ENCODE measurements around the gene PARK7.
A peak's percentile ranks its signal among the peaks of the same experiment; 100 is the strongest.

DNA sequence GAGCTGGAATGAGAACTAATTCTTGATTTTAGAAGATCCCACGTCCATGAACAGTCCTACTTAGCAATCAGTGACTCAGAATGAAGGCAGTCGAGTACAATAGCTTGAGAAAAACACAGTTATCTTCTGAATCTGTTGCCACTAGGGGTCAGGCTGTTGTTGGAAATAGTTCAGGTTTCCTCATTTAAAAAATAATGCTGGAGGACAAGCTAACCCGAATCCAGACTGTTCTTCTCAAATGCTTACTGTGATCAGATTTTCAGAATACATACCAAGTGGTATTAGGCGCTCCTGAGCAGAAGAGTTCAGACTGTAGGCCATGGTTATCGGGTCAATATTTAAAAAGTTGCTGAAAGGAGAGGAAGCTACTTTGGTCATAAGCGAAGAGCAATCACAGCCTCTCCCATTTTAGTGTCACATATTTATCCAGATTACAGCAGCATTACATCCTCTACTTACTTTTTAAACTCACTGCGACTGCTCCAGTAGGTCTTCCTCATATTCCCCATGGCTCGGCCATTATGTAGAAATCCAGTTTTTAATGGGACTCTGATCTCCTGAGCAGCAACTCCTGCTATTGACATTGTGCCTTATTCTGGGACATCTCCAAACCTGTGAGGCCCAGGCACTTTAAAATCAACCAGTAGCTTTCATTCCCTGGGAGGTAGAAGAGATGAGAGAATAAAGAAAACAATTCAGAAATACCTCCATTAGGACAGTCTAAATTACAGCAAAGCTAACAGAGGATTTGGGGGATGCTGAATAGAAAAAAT lies 53.7 kb downstream of the PARK7 start:
- TF ChIP-seq, protein P1, sequence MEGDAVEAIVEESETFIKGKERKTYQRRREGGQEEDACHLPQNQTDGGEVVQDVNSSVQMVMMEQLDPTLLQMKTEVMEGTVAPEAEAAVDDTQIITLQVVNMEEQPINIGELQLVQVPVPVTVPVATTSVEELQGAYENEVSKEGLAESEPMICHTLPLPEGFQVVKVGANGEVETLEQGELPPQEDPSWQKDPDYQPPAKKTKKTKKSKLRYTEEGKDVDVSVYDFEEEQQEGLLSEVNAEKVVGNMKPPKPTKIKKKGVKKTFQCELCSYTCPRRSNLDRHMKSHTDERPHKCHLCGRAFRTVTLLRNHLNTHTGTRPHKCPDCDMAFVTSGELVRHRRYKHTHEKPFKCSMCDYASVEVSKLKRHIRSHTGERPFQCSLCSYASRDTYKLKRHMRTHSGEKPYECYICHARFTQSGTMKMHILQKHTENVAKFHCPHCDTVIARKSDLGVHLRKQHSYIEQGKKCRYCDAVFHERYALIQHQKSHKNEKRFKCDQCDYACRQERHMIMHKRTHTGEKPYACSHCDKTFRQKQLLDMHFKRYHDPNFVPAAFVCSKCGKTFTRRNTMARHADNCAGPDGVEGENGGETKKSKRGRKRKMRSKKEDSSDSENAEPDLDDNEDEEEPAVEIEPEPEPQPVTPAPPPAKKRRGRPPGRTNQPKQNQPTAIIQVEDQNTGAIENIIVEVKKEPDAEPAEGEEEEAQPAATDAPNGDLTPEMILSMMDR (IDR thresholded peaks at IDR 0.05; ENCODE audit: low read depth, low read length, poor library complexity, severe bottlenecking): peak; percentile 70
- TF ChIP-seq EZH2phosphoT487 (IDR thresholded peaks at IDR 0.05; ENCODE audit: borderline replicate concordance, low read length): no peak

Data from DOHH2 (cell line).